ENCODE measurements around the gene IL17REL.

- TF ChIP-seq CTCF (IDR thresholded peaks at IDR 0.05): no peak
- TF ChIP-seq POLR2A (IDR thresholded peaks at IDR 0.05): no peak
Measured at GRCh38 chr22:50016308-50016987, 3.9 kb upstream of the IL17REL start.

Measured in lower leg skin (tissue), 3 donors.